ENCODE measurements around the gene GAPT. TPM values are rescaled to one million over a fixed set of nuclear protein-coding genes. Genes with fewer than 3 reads are reported as not detected.

The GAPT gene
- total RNA-seq: 1 to 10 TPM in 2 of 10 donors, under 1 TPM in 7, not detected in 1; 0.08 to 1.7 (median 0.30) TPM
- under 1 TPM; 0.20 to 0.22 TPM for polyA plus RNA-seq
- long read RNA-seq, donor 1: 0 reads
- long read RNA-seq, donor 2: 0 reads
- long read RNA-seq, donor 3: 0 reads

DNA sequence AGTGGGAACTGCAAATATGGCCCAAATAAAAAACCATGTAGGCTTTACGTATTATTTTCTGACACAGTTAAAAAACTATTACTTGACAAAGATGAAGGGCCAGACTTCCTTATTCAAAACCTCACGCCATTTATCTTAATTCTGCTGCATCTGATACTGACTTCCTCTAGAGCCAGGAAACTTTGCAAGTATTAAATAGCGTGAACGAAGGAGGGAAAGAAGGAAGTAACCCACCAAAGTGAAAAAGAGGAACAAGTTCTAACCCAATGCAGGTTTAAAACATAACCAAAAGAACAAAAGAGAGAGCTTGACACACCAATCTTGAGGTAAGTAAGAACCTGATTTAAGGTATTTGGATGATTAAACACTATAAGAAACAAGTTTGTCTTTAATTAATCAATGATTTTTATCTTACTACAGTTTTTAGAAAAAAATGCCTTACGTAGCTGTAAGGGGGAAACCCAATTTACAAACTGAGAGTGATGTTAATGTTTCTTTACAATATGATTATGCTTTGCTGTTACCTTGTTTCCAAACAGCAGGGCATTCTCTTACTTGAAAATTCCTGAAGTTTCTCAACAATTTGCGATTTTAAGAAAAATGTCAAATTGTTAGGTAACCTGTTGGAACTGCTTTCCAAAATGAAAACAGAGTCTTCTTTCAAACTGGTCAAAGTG is at the start of gene GAPT:
Gene GAPT, plus strand, starts transcription at position 220 of the 677 bp plus-strand sequence. CDS start 3,102 bp downstream, outside the sequence.
- 70 to 74% methylated on average over 6 of the region's 6 CpGs for WGBS, 2 donors
- Histone ChIP-seq H3K27me3 (peaks cover 0 to 49% (median 9%) of the 10 kb centered on the region in 7 donors), H3K4me1 (peaks cover 0 to 23% (median 0%) of the 10 kb centered on the region in 9 donors), H3K9me3 (no peaks in the 10 kb centered on the region), H3K36me3 (no peaks in the 10 kb centered on the region), H3K4me3 (peak within 1 kb of the TSS in 1 of 10 donors; percentile 28), H3K27ac (peak within 1 kb of the TSS in 1 of 10 donors; percentile 54)
- peak in 1 of 8 donors; percentile 47 for ATAC-seq
- DNase-seq: no peak
- TF ChIP-seq, protein P1, sequence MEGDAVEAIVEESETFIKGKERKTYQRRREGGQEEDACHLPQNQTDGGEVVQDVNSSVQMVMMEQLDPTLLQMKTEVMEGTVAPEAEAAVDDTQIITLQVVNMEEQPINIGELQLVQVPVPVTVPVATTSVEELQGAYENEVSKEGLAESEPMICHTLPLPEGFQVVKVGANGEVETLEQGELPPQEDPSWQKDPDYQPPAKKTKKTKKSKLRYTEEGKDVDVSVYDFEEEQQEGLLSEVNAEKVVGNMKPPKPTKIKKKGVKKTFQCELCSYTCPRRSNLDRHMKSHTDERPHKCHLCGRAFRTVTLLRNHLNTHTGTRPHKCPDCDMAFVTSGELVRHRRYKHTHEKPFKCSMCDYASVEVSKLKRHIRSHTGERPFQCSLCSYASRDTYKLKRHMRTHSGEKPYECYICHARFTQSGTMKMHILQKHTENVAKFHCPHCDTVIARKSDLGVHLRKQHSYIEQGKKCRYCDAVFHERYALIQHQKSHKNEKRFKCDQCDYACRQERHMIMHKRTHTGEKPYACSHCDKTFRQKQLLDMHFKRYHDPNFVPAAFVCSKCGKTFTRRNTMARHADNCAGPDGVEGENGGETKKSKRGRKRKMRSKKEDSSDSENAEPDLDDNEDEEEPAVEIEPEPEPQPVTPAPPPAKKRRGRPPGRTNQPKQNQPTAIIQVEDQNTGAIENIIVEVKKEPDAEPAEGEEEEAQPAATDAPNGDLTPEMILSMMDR (IDR thresholded peaks at IDR 0.05): no peak
- intact Hi-C loops (cut with DNase I): loop anchor here in 2 of 10 donors (10.0 kb wide), 3 partner anchors 223 to 353 kb away; no protein-coding TSS in a partner anchor

DNA sequence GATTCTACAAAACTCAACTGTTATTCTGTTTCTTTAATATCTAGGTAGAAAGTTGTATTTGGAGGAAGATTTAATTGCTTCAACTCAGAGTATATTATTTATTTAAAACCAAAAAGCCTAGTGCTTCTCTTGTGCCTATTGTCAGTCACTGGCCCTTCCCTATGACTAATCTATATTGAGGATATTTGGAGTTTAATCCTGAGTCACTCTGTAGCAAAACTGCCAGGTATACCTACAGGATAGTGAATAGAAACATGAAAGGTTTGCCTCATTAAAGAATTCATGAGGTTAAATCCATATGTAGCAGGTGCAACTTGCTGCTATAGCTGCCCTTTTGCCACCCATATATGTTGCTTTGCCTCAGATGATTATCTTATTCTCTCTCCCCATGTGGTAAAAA is 46.4 kb upstream of the GAPT start:
- peaks cover 0 to 8% (median 0%) of the 10 kb centered on the region in 11 donors for H3K9me3 ChIP-seq
- H3K27ac ChIP-seq: no peak overlapping the region
- no peaks in the 10 kb centered on the region for H3K36me3 ChIP-seq
- H3K27me3 ChIP-seq: no peaks in the 10 kb centered on the region
- no peak for ATAC-seq
- H3K4me1 ChIP-seq: peaks cover 0 to 7% (median 0%) of the 10 kb centered on the region in 9 donors
- DNase-seq: no peak
- intact Hi-C loops (cut with DNase I): no loop called here
- no peak overlapping the region for H3K4me3 ChIP-seq
- TF ChIP-seq, protein P1 (IDR thresholded peaks at IDR 0.05): no peak

GRCh38 chr5:58446024-58446423 is 45.2 kb upstream of the GAPT start:
- Histone ChIP-seq H3K27me3 (no peaks in the 10 kb centered on the region), H3K27ac (no peak overlapping the region), H3K4me3 (no peak overlapping the region), H3K36me3 (no peaks in the 10 kb centered on the region), H3K9me3 (peaks cover 0 to 8% (median 0%) of the 10 kb centered on the region in 11 donors), H3K4me1 (peaks cover 0 to 3% (median 0%) of the 10 kb centered on the region in 9 donors)
- TF ChIP-seq, protein P1 (IDR thresholded peaks at IDR 0.05): no peak
- intact Hi-C loops (cut with DNase I): no loop called here
- 93 to 94% methylated on average over 10 of the region's 10 CpGs for WGBS, 2 donors
- no peak for DNase-seq
- no peak for ATAC-seq

- intact Hi-C loops (cut with DNase I): no loop called here
- Histone ChIP-seq H3K4me3 (no peak overlapping the region), H3K27ac (no peak overlapping the region), H3K9me3 (peaks cover 0 to 8% (median 0%) of the 10 kb centered on the region in 11 donors), H3K36me3 (peaks cover 0 to 3% (median 0%) of the 10 kb centered on the region in 9 donors), H3K27me3 (no peaks in the 10 kb centered on the region), H3K4me1 (no peaks in the 10 kb centered on the region)
- no peak for ATAC-seq
- TF ChIP-seq, protein P1 (IDR thresholded peaks at IDR 0.05): no peak
- 80 to 87% methylated on average over 2 of the region's 2 CpGs for WGBS, 2 donors
- no peak for DNase-seq
Measured at GRCh38 chr5:58447226-58447625, 44.0 kb upstream of the GAPT start.
